K562 treated with DMSO at 1 percent for 4 hours (cell line): ENCODE data around the gene RBM18. TPM values are rescaled to one million over a fixed set of nuclear protein-coding genes. Genes with fewer than 3 reads are reported as not detected.

Experiments used
- total RNA-seq: library from RNA; unstranded; fragments of 300-600 nt; gene quantifications from 2 replicates; pipeline ENCODE4 v1.2.3, GENCODE V29; 2022; ENCODE audit not compliant: insufficient read depth

RBM18 gene
- 9.6 and 15.9 TPM in 2 replicates for total RNA-seq

GRCh38 chr9:122264360-122265148, at the start of gene RBM18, which contains the start of gene MRRF:
Gene RBM18 (minus strand): TSS chr9:122264840. CDS start chr9:122261492, 3,348 bp downstream.
Gene MRRF (plus strand): TSS chr9:122264882. CDS start chr9:122270892, 6,010 bp downstream.

GRCh38 chr9:122228568-122229484, 35.8 kb downstream of the RBM18 start, which contains the start of gene LHX6:
Gene LHX6 (minus strand): TSS chr9:122228957. CDS start chr9:122228740, 217 bp downstream.

Other genes starting within 250 kb of the RBM18 start
- 4.0 and 4.5 TPM in 2 replicates for gene TTLL11, start 171.5 kb downstream of the RBM18 start, total RNA-seq
- gene NDUFA8, start 105.1 kb downstream of the RBM18 start, total RNA-seq: 176 and 177 TPM in 2 replicates
- gene MORN5, start 104.9 kb downstream of the RBM18 start, total RNA-seq: not detected in 2 replicates
- gene LHX6, start 35.9 kb downstream of the RBM18 start, total RNA-seq: 2.3 and 3.5 TPM in 2 replicates
- gene MRRF, start within 50 bp of the RBM18 start, total RNA-seq: 22.6 and 24.5 TPM in 2 replicates
- 12.8 and 17.2 TPM in 2 replicates for gene PTGS1, start 106.2 kb upstream of the RBM18 start, total RNA-seq
- gene OR1J1, start 213.1 kb upstream of the RBM18 start, total RNA-seq: not detected in 2 replicates
- gene OR1J2, start 246.0 kb upstream of the RBM18 start, total RNA-seq: not detected in 2 replicates